Neural crest cell (in vitro differentiated cells): ENCODE data around the gene FOXB1. TPM values are rescaled to one million over a fixed set of nuclear protein-coding genes. Genes with fewer than 3 reads are reported as not detected.

ENCODE experiments used
- DNase-seq: peaks from one replicate; pipeline ENCODE4 v3.0.0; 2021; ENCODE audit warnings: low read depth, mixed read lengths, low spot score
- H3K27ac Mint-ChIP-seq: one replicate; pipeline ENCODE4 v1.8.0; 2021; ENCODE audit warnings: mild to moderate bottlenecking, mixed read lengths; ENCODE audit not compliant: unreplicated experiment
- H3K27me3 Mint-ChIP-seq: 2 replicates; pipeline ENCODE4 v1.8.0; 2021; ENCODE audit warnings: low read depth, mild to moderate bottlenecking, mixed read lengths
- H3K36me3 Mint-ChIP-seq: 2 replicates; pipeline ENCODE4 v1.8.0; 2021; ENCODE audit warnings: low read depth, mild to moderate bottlenecking, mixed read lengths
- H3K4me1 Mint-ChIP-seq: 2 replicates; pipeline ENCODE4 v1.8.0; 2021; ENCODE audit warnings: mixed read lengths
- H3K4me3 Mint-ChIP-seq: one replicate; pipeline ENCODE4 v1.8.0; 2021; ENCODE audit warnings: mild to moderate bottlenecking, mixed read lengths
- H3K9me3 Mint-ChIP-seq: 2 replicates; pipeline ENCODE4 v1.8.0; 2021; ENCODE audit warnings: mixed read lengths
- total RNA-seq: library from RNA; stranded (reverse); gene quantifications from 2 replicates; pipeline ENCODE4 v1.2.1, GENCODE V29; 2021
- TF ChIP-seq, protein P1 (sequence below): fragments of 200-600 bp; sonication (generic); conservative IDR thresholded peaks from 2 replicates; pipeline ENCODE4 v1.5.0; 2021; ENCODE audit warnings: antibody characterized with exemption, mild to moderate bottlenecking

Gene FOXB1
- total RNA-seq, 1 donor from 2014 or later: 6.1 TPM

- Mint-ChIP-seq H3K9me3 (no peaks in the 10 kb centered on the region), H3K4me3 (peak overlapping the region; percentile 8), H3K27me3 (peaks cover 86% of the 10 kb centered on the region), H3K4me1 (peaks cover 31% of the 10 kb centered on the region), H3K36me3 (no peaks in the 10 kb centered on the region), H3K27ac (no peak overlapping the region)
- TF ChIP-seq, protein P1, sequence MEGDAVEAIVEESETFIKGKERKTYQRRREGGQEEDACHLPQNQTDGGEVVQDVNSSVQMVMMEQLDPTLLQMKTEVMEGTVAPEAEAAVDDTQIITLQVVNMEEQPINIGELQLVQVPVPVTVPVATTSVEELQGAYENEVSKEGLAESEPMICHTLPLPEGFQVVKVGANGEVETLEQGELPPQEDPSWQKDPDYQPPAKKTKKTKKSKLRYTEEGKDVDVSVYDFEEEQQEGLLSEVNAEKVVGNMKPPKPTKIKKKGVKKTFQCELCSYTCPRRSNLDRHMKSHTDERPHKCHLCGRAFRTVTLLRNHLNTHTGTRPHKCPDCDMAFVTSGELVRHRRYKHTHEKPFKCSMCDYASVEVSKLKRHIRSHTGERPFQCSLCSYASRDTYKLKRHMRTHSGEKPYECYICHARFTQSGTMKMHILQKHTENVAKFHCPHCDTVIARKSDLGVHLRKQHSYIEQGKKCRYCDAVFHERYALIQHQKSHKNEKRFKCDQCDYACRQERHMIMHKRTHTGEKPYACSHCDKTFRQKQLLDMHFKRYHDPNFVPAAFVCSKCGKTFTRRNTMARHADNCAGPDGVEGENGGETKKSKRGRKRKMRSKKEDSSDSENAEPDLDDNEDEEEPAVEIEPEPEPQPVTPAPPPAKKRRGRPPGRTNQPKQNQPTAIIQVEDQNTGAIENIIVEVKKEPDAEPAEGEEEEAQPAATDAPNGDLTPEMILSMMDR: no peak
- no peak for DNase-seq
Measured at GRCh38 chr15:59991834-59992233, 12.3 kb upstream of the FOXB1 start.

DNA sequence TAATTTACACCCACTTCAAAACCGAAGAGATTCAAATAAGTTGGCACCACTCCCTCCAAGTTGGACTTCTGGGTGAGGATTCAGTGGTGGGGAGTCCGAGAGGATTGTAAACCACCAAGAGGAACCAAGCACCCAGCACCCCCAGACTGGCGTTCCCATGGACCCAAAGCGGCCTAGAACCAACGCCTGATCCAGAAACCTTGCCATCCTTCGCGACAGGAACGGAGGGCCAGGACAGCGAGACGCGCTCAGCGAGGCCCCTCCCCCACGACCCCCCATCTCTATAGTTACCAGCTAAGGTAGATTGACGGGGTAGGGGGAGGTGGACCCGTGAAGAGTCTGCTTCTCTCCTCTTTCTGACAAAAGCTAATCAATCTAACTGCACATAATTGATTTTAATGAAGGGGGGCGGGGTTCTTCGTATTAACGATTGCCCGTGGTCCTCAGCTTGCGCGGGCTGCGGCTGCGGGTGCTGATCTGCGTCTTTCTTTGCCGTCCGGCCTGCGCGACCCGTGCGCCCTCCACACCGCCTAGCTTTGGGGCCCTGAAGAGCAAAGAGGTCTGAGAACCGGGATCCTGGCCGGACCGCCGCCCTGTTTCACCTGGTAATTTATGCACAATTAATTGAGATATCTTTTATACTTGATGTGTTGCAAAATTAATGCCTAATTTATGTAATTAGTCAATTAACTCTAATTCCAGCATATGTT is 10.9 kb upstream of the FOXB1 start:
- Mint-ChIP-seq H3K4me3 (no peak overlapping the region), H3K4me1 (peaks cover 42% of the 10 kb centered on the region), H3K27ac (no peak overlapping the region), H3K9me3 (no peaks in the 10 kb centered on the region), H3K27me3 (peaks cover 90% of the 10 kb centered on the region), H3K36me3 (no peaks in the 10 kb centered on the region)
- TF ChIP-seq, protein P1: no peak
- no peak for DNase-seq

- peaks cover 50% of the 10 kb centered on the region for H3K4me1 Mint-ChIP-seq
- H3K27ac Mint-ChIP-seq: no peak overlapping the region
- no peaks in the 10 kb centered on the region for H3K36me3 Mint-ChIP-seq
- peak; percentile 19 for DNase-seq
- TF ChIP-seq, protein P1: peak; percentile 44
- H3K9me3 Mint-ChIP-seq: no peaks in the 10 kb centered on the region
- peak overlapping the region; percentile 27 for H3K4me3 Mint-ChIP-seq
- peaks cover 95% of the 10 kb centered on the region for H3K27me3 Mint-ChIP-seq
Measured at GRCh38 chr15:59993950-59994401, 10.1 kb upstream of the FOXB1 start.

- no peak for DNase-seq
- Mint-ChIP-seq H3K4me1 (peaks cover 56% of the 10 kb centered on the region), H3K27ac (no peak overlapping the region), H3K9me3 (no peaks in the 10 kb centered on the region), H3K27me3 (peaks cover 98% of the 10 kb centered on the region), H3K4me3 (peak overlapping the region; percentile 27), H3K36me3 (no peaks in the 10 kb centered on the region)
- TF ChIP-seq, protein P1: no peak
Measured at GRCh38 chr15:59994526-59994887, 9.6 kb upstream of the FOXB1 start.

DNA sequence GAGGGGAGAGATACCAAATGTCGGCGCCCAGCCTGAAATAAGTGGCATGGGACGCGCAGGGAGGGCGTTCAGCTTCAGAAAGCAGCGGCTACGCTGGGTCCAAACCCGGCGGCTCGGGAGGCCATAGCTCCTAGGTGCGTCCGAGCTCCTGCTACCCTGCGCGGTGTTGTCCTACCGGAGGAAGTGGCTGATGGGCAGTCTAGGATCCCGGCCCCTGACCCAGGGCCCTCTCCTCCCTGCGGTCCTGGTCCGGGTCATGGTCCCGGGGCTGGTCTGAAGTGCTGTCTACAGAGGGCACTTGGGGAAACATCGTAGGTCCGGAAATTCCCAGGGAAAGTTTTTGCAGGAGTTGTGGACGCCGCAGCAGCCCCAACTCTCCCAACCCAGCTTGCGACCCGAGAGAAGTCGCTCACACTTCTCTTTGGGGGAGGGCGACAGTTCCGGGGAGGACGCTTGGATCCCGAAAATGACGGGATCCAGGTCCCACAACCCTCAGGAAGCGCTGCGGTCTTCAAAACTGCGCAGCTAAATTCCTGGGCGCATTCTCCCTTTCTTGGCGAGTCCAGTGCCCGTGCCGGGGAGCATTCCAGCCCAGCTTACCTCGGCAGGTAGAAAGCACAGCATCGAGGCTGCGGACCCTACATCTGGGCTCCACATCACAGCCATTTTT is 9.1 kb upstream of the FOXB1 start:
- H3K36me3 Mint-ChIP-seq: no peaks in the 10 kb centered on the region
- DNase-seq: no peak
- no peaks in the 10 kb centered on the region for H3K9me3 Mint-ChIP-seq
- TF ChIP-seq, protein P1: no peak
- peak overlapping the region; percentile 14 for H3K4me3 Mint-ChIP-seq
- peaks cover 59% of the 10 kb centered on the region for H3K4me1 Mint-ChIP-seq
- H3K27ac Mint-ChIP-seq: no peak overlapping the region
- peaks cover 99% of the 10 kb centered on the region for H3K27me3 Mint-ChIP-seq
